Keratinocyte (primary cell): ENCODE measurements around the gene RELL1.

Source experiments
- EZH2 ChIP-seq: IDR thresholded peaks from one replicate; pipeline ENCODE4 v1.6.1; 2012; ENCODE audit warnings: inconsistent platforms, mild to moderate bottlenecking, low read length, moderate library complexity
- TF ChIP-seq, protein P1 (sequence below), 3 experiments: IDR thresholded peaks in 1 of 3; conservative IDR thresholded peaks in 1 of 3; optimal IDR thresholded peaks in 1 of 3; 2 replicates in 2 of 3; 3 replicates in 1 of 3; pipeline versions ENCODE3 to v1.5.1; 2011; ENCODE audit warnings: low read length in 3 of 3, mild to moderate bottlenecking in 3 of 3, moderate library complexity in 2 of 3, control low read depth in 1 of 3, inconsistent platforms in 1 of 3; ENCODE audit not compliant: insufficient read depth in 2 of 3; ENCODE audit errors: extremely low read depth in 1 of 3

DNA sequence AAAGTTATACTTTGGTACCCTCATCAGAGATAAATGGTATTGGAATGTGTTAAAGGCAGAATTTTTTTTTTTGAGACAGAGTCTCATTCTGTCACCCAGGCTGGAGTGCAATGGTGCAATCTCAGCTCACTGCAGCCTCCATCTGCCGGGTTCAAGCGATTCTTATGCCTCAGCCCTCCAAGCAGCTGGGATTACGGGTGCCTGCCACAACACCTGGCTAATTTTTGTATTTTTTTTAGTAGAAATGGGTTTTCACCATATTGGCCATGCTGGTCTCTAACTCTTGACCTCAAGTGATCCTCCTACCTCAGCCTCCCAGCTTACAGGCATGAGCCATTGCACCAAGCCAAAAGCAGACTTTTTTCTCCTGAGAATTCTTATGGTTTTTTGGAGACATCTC, 11.4 kb upstream of the RELL1 start:
- TF ChIP-seq, protein P1, sequence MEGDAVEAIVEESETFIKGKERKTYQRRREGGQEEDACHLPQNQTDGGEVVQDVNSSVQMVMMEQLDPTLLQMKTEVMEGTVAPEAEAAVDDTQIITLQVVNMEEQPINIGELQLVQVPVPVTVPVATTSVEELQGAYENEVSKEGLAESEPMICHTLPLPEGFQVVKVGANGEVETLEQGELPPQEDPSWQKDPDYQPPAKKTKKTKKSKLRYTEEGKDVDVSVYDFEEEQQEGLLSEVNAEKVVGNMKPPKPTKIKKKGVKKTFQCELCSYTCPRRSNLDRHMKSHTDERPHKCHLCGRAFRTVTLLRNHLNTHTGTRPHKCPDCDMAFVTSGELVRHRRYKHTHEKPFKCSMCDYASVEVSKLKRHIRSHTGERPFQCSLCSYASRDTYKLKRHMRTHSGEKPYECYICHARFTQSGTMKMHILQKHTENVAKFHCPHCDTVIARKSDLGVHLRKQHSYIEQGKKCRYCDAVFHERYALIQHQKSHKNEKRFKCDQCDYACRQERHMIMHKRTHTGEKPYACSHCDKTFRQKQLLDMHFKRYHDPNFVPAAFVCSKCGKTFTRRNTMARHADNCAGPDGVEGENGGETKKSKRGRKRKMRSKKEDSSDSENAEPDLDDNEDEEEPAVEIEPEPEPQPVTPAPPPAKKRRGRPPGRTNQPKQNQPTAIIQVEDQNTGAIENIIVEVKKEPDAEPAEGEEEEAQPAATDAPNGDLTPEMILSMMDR (optimal IDR thresholded peaks at IDR 0.05 in 1 of 3, IDR thresholded peaks at IDR 0.05 in 1 of 3, conservative IDR thresholded peaks at IDR 0.05 in 1 of 3; ENCODE audit: extremely low read depth in 1 of 3, insufficient read depth in 2 of 3, low read length in 3 of 3): no peak
- TF ChIP-seq EZH2: no peak
